Naive thymus-derived CD4-positive, alpha-beta T cell (primary cell): ENCODE measurements around the gene NDUFS2. TPM values are rescaled to one million over a fixed set of nuclear protein-coding genes. Genes with fewer than 3 reads are reported as not detected.

ENCODE experiments used
- ATAC-seq: fragments of 150-1000 bp; cut with Tn5 transposase; 2 replicates; pipeline ENCODE4 v1.10.0; 2021; ENCODE audit warnings: mild to moderate bottlenecking, moderate library complexity
- CTCF ChIA-PET: fragments of 350-600 bp; sonication (Branson Sonifier 250); formaldehyde crosslinking; loops from one replicate; lab custom pipeline; 2021; ENCODE audit warnings: antibody characterized with exemption; lab: Charles Lee
- POLR2A ChIA-PET: fragments of 350-600 bp; sonication (Branson Sonifier 250); formaldehyde crosslinking; loops from one replicate; lab custom pipeline; 2021; ENCODE audit warnings: antibody characterized with exemption, inconsistent platforms; lab: Charles Lee
- DNase-seq, 9 donors: peaks; one replicate each; pipeline versions ENCODE4 v3.0.0 to v3.0.0-alpha.2; 2020 to 2022; ENCODE audit warnings: mixed read lengths in 1 of 9
- H3K27ac ChIP-seq: one replicate; pipeline ENCODE4 v1.7.0; 2013; ENCODE audit warnings: mild to moderate bottlenecking, low read depth, low read length, moderate library complexity
- H3K27me3 ChIP-seq, 2 donors: one replicate each; pipeline ENCODE4 v1.7.0; 2013; ENCODE audit warnings: low read length in 2 of 2, mild to moderate bottlenecking in 2 of 2, moderate library complexity in 2 of 2; ENCODE audit not compliant: control insufficient read depth in 2 of 2, insufficient read depth in 2 of 2
- H3K36me3 ChIP-seq, 3 experiments: 1 replicate in 2 of 3; 2 replicates in 1 of 3; pipeline ENCODE4 v1.7.0; 2013; ENCODE audit warnings: low read length in 3 of 3, mild to moderate bottlenecking in 3 of 3, moderate library complexity in 1 of 3; ENCODE audit not compliant: insufficient read depth in 3 of 3, control insufficient read depth in 2 of 3
- H3K4me1 ChIP-seq, 2 donors: one replicate each; pipeline ENCODE4 v1.7.0; 2013; ENCODE audit warnings: low read length in 2 of 2, mild to moderate bottlenecking in 2 of 2, moderate library complexity in 1 of 2; ENCODE audit not compliant: control insufficient read depth in 2 of 2, insufficient read depth in 2 of 2
- H3K4me3 ChIP-seq: 2 replicates; pipeline ENCODE4 v1.7.0; 2013; ENCODE audit warnings: mild to moderate bottlenecking, low read length
- H3K9me3 ChIP-seq, 3 experiments: 1 replicate in 2 of 3; 2 replicates in 1 of 3; pipeline ENCODE4 v1.7.0; 2013; ENCODE audit warnings: low read length in 3 of 3; ENCODE audit not compliant: control insufficient read depth in 2 of 3
- H3K27ac Mint-ChIP-seq, 9 donors: one replicate each; pipeline ENCODE4 v1.8.0; 2020 to 2022; ENCODE audit warnings: mixed read lengths in 9 of 9, mild to moderate bottlenecking in 8 of 9, moderate library complexity in 5 of 9, inconsistent platforms in 2 of 9
- H3K27me3 Mint-ChIP-seq, 5 donors: one replicate each; pipeline ENCODE4 v1.8.0; 2021 to 2022; ENCODE audit warnings: mixed read lengths in 5 of 5, mild to moderate bottlenecking in 1 of 5
- H3K36me3 Mint-ChIP-seq, 5 donors: one replicate each; pipeline ENCODE4 v1.8.0; 2020 to 2022; ENCODE audit warnings: mixed read lengths in 5 of 5, mild to moderate bottlenecking in 3 of 5, inconsistent platforms in 1 of 5
- H3K4me1 Mint-ChIP-seq, 7 donors: one replicate each; pipeline ENCODE4 v1.8.0; 2020 to 2022; ENCODE audit warnings: mixed read lengths in 7 of 7, mild to moderate bottlenecking in 3 of 7, inconsistent platforms in 1 of 7
- H3K4me3 Mint-ChIP-seq, 10 donors: one replicate each; pipeline ENCODE4 v1.8.0; 2020 to 2022; ENCODE audit warnings: mild to moderate bottlenecking in 10 of 10, mixed read lengths in 10 of 10, moderate library complexity in 6 of 10, inconsistent platforms in 2 of 10
- H3K9me3 Mint-ChIP-seq, 11 donors: one replicate each; pipeline ENCODE4 v1.8.0; 2020 to 2022; ENCODE audit warnings: mixed read lengths in 11 of 11, mild to moderate bottlenecking in 4 of 11, inconsistent platforms in 1 of 11, moderate library complexity in 1 of 11
- intact Hi-C, 2 donors: fragments of 100-400 bp; cut with micrococcal nuclease; formaldehyde crosslinking; loops; one replicate each; pipeline ENCODE4 v1.15.1; 2023
- microRNA-seq: library from miRNA; unstranded; fragments of <30 nt; microRNA quantifications from one replicate; pipeline ENCODE4 v1.2.0, GENCODE V29; 2022; ENCODE audit warnings: borderline microRNAs expressed
- polyA plus RNA-seq, 2 donors: library from polyadenylated mRNA; unstranded; fragments of 300-500 nt; fragmentation: Illumina TruSeq; gene quantifications; one replicate each; pipeline ENCODE4 v1.2.3, GENCODE V29; 2021
- total RNA-seq, 6 experiments: library from RNA in 5 of 6; stranded (reverse) in 5 of 6; gene quantifications; 1 replicate in 5 of 6; 2 replicates in 1 of 6; pipeline ENCODE4 v1.2.3 and lab custom pipeline; 2021 to 2026

NDUFS2 gene
- total and polyA plus RNA-seq, 7 experiments from 2014 or later, result 64.1 to 131 (median 94.6) TPM

DNA sequence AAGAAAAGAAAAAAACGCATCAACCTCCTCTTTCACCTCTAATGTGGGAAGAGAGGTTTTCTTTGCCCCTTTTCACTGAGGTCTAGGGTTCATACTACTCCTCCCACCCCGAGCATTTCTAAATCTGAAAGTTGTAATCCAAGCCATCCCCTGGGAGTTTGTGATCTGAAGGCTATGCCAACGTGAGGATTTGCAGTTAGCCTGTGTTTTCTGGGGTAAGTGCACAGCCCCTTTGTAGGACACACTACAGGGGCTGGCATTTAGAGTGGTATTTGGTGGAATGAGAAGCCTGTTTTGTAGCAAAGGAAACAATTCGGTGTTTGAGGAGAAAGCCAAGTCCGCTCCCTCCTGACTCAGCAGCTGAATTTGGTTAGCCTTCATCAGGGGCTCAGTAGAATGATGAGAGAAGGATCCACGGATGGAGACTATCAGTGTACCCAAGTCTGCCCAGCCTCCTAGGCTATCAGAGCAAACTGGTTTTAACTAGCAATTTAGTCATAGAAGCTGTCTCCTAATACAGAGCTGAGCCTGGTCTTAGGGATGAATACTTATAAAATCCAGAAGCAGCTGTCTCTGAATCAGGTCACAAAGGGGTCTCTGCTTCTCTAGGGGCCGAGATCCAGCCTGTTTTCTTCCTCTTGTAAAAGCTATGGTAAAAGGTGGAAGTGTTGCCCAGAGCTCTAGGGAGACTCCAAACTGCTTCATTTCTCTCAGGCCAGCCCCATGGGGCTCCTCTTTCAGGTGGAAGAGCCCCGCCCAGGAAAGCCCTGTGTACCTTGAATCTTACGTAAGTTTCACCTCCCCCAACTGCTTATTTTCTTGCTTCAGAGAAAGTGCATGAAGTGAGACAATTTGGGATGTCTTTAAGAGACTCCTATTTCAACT is 58.5 kb downstream of the NDUFS2 start:
- Mint-ChIP-seq H3K4me3 (peak overlapping the region in 1 of 10 donors; percentile 3), H3K27me3 (peaks cover 54 to 68% (median 61%) of the 10 kb centered on the region in 5 donors), H3K9me3 (peaks cover 4 to 31% (median 23%) of the 10 kb centered on the region in 11 donors), H3K4me1 (peaks cover 6 to 24% (median 19%) of the 10 kb centered on the region in 7 donors), H3K27ac (no peak overlapping the region), H3K36me3 (peaks cover 8 to 14% (median 12%) of the 10 kb centered on the region in 5 donors)
- intact Hi-C loops, result no loop called here
- ChIA-PET CTCF (interaction anchor here (0.7 to 1.2 kb wide), 2 partner anchors 29 to 30 kb away, joined by 3 read pairs; no protein-coding TSS in a partner anchor), POLR2A (no interaction called here)
- ATAC-seq (no peak), DNase-seq (no peak)
- Histone ChIP-seq H3K36me3 (no peaks in the 10 kb centered on the region), H3K4me1 (peaks cover 0 to 4% of the 10 kb centered on the region in 2 donors), H3K27me3 (peaks cover 0 to 13% of the 10 kb centered on the region in 2 donors), H3K4me3 (no peak overlapping the region), H3K27ac (no peak overlapping the region), H3K9me3 (peaks cover 0 to 10% (median 0%) of the 10 kb centered on the region in 3 experiments)

DNA sequence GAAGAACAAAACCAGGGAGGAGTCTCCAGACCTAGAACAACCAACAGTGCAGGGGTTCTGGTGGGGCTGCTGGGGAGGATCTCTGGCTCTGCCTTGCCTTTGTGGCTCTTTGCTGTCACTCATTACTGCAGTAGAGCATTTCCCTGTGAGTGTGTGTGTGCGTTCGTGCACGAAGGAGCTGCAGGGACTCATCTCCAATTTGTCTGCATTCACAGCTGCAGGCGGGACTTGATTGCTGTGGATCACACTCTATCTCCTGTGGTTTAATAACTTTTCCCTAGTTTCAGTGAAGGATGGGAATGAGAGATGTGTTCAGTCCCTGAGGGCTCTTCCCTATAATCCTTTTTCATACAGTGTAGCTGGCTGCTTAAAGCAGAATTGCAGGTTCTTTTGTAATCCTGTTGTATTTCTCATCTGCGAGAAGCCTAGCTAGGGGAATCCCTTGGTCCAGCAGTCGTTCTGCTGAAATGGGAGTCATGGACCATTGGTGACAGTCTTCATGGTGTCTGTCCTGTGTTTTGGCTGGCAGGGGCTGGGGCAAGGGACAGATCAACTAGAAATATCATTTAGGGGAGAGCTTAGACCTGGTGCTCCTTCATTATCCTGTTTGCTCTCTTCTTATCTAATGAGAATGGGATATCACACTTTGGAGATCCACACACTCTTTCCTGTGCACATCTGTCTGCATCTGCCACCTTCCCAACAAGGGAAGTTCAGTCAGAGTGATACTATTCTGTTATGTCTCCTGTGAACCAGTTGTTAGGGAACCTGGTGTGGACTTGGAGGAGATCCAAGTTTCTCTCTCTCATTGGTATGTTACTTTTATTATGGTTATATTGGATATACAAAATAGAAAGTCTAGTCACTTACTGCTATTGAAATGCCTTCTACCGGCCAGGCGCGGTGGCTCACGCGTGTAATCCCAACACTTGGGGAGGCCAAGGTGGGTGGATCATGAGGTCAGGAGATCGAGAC is 59.4 kb downstream of the NDUFS2 start:
- Histone ChIP-seq H3K36me3 (no peaks in the 10 kb centered on the region), H3K9me3 (peaks cover 0 to 10% (median 0%) of the 10 kb centered on the region in 3 experiments), H3K27ac (no peak overlapping the region), H3K27me3 (peaks cover 0 to 13% of the 10 kb centered on the region in 2 donors), H3K4me1 (peaks cover 0 to 4% of the 10 kb centered on the region in 2 donors), H3K4me3 (no peak overlapping the region)
- ChIA-PET CTCF (no interaction called here), POLR2A (no interaction called here)
- Mint-ChIP-seq H3K4me3 (no peak overlapping the region), H3K4me1 (peaks cover 6 to 24% (median 19%) of the 10 kb centered on the region in 7 donors), H3K27ac (no peak overlapping the region), H3K27me3 (peaks cover 57 to 64% (median 59%) of the 10 kb centered on the region in 5 donors), H3K9me3 (peaks cover 0 to 22% (median 18%) of the 10 kb centered on the region in 11 donors), H3K36me3 (peaks cover 6 to 14% (median 10%) of the 10 kb centered on the region in 5 donors)
- ATAC-seq (no peak), DNase-seq (no peak)
- intact Hi-C loops, result no loop called here

Small RNA genes within 50 kb of the gene (microRNA-seq; reads per million reads assigned to microRNA genes)
- gene MIR5187, result not detected

Other genes with a start within 250 kb of the NDUFS2 start
- not detected for gene ITLN2, start 247.6 kb upstream of the NDUFS2 start, total RNA-seq
- gene ITLN2, start 247.6 kb upstream of the NDUFS2 start, polyA plus RNA-seq, result not detected
- 10 to 100 TPM; 11.3 to 23.7 (median 16.5) TPM for gene F11R, start 181.2 kb upstream of the NDUFS2 start, total RNA-seq
- gene F11R, start 181.2 kb upstream of the NDUFS2 start, polyA plus RNA-seq, result 10 to 100 TPM; 12.7 to 14.4 TPM
- gene TSTD1, start 163.4 kb upstream of the NDUFS2 start, total RNA-seq, result 10 to 100 TPM; 49.8 to 84.0 (median 58.2) TPM
- gene TSTD1, start 163.4 kb upstream of the NDUFS2 start, polyA plus RNA-seq, result 100 to 1,000 TPM; 349 to 494 TPM
- gene USF1, start 156.4 kb upstream of the NDUFS2 start, total RNA-seq, result 100 to 1,000 TPM in 1 of 5 experiments, 10 to 100 TPM in 4; 71.6 to 115 (median 91.7) TPM
- gene USF1, start 156.4 kb upstream of the NDUFS2 start, polyA plus RNA-seq, result 1 to 10 TPM; 3.9 to 5.5 TPM
- 100 to 1,000 TPM; 152 to 291 (median 235) TPM for gene ARHGAP30, start 132.5 kb upstream of the NDUFS2 start, total RNA-seq
- gene ARHGAP30, start 132.5 kb upstream of the NDUFS2 start, polyA plus RNA-seq, result 100 to 1,000 TPM; 128 to 258 TPM
- gene NECTIN4, start 112.8 kb upstream of the NDUFS2 start, total RNA-seq, result not detected
- gene NECTIN4, start 112.8 kb upstream of the NDUFS2 start, polyA plus RNA-seq, result not detected
- 1 to 10 TPM in 1 of 5 experiments, under 1 TPM in 1, not detected in 3; 0.40 to 1.1 TPM for gene KLHDC9, start 104.0 kb upstream of the NDUFS2 start, total RNA-seq
- under 1 TPM in 1 of 2 donors, not detected in 1; 0.74 TPM for gene KLHDC9, start 104.0 kb upstream of the NDUFS2 start, polyA plus RNA-seq
- 10 to 100 TPM; 32.0 to 67.9 (median 34.0) TPM for gene PFDN2, start 84.3 kb upstream of the NDUFS2 start, total RNA-seq
- 10 to 100 TPM; 66.6 to 84.0 TPM for gene PFDN2, start 84.3 kb upstream of the NDUFS2 start, polyA plus RNA-seq
- gene NIT1, start 84.3 kb upstream of the NDUFS2 start, total RNA-seq, result 10 to 100 TPM; 23.3 to 49.6 (median 41.8) TPM
- 10 to 100 TPM; 14.1 to 28.4 TPM for gene NIT1, start 84.3 kb upstream of the NDUFS2 start, polyA plus RNA-seq
- 10 to 100 TPM; 34.3 to 43.0 (median 36.0) TPM for gene DEDD, start 69.7 kb upstream of the NDUFS2 start, total RNA-seq
- 10 to 100 TPM; 34.0 to 48.7 TPM for gene DEDD, start 69.7 kb upstream of the NDUFS2 start, polyA plus RNA-seq
- 100 to 1,000 TPM in 2 of 5 experiments, 10 to 100 TPM in 3; 83.7 to 116 (median 98.9) TPM for gene UFC1, start 48.4 kb upstream of the NDUFS2 start, total RNA-seq
- 100 to 1,000 TPM; 129 to 132 TPM for gene UFC1, start 48.4 kb upstream of the NDUFS2 start, polyA plus RNA-seq
- gene USP21, start 42.9 kb upstream of the NDUFS2 start, total RNA-seq, result 10 to 100 TPM; 36.0 to 66.0 (median 38.6) TPM
- 10 to 100 TPM; 15.2 to 35.0 TPM for gene USP21, start 42.9 kb upstream of the NDUFS2 start, polyA plus RNA-seq
- gene PPOX, start 35.9 kb upstream of the NDUFS2 start, total RNA-seq, result 10 to 100 TPM; 39.7 to 76.2 (median 43.4) TPM
- gene PPOX, start 35.9 kb upstream of the NDUFS2 start, polyA plus RNA-seq, result 10 to 100 TPM; 20.1 to 22.9 TPM
- gene B4GALT3, start 24.9 kb upstream of the NDUFS2 start, total RNA-seq, result 10 to 100 TPM; 40.5 to 83.7 (median 54.3) TPM
- 10 to 100 TPM; 36.2 to 52.5 TPM for gene B4GALT3, start 24.9 kb upstream of the NDUFS2 start, polyA plus RNA-seq
- 1 to 10 TPM in 4 of 5 experiments, under 1 TPM in 1; 0.70 to 3.3 (median 1.6) TPM for gene ADAMTS4, start 3.3 kb upstream of the NDUFS2 start, total RNA-seq
- gene ADAMTS4, start 3.3 kb upstream of the NDUFS2 start, polyA plus RNA-seq, result under 1 TPM; 0.21 to 0.38 TPM
- 100 to 1,000 TPM in 1 of 5 experiments, 10 to 100 TPM in 3, 1 to 10 TPM in 1; 2.6 to 171 (median 14.5) TPM for gene FCER1G, start 12.9 kb downstream of the NDUFS2 start, total RNA-seq
- 1 to 10 TPM; 2.7 to 5.1 TPM for gene FCER1G, start 12.9 kb downstream of the NDUFS2 start, polyA plus RNA-seq
- gene APOA2, start 21.3 kb downstream of the NDUFS2 start, total RNA-seq, result not detected
- not detected for gene APOA2, start 21.3 kb downstream of the NDUFS2 start, polyA plus RNA-seq
- gene TOMM40L, start 23.7 kb downstream of the NDUFS2 start, total RNA-seq, result 10 to 100 TPM in 4 of 5 experiments, 1 to 10 TPM in 1; 8.9 to 24.3 (median 11.8) TPM
- gene TOMM40L, start 23.7 kb downstream of the NDUFS2 start, polyA plus RNA-seq, result 1 to 10 TPM; 6.0 to 6.4 TPM
- not detected for gene NR1I3, start 35.8 kb downstream of the NDUFS2 start, total RNA-seq
- gene NR1I3, start 35.8 kb downstream of the NDUFS2 start, polyA plus RNA-seq, result not detected
- gene PCP4L1, start 56.4 kb downstream of the NDUFS2 start, total RNA-seq, result not detected
- gene PCP4L1, start 56.4 kb downstream of the NDUFS2 start, polyA plus RNA-seq, result under 1 TPM in 1 of 2 donors, not detected in 1; 0.15 TPM
- gene MPZ, start 107.6 kb downstream of the NDUFS2 start, total RNA-seq, result 10 to 100 TPM in 2 of 5 experiments, 1 to 10 TPM in 3; 2.3 to 12.4 (median 6.2) TPM
- gene MPZ, start 107.6 kb downstream of the NDUFS2 start, polyA plus RNA-seq, result not detected
- 100 to 1,000 TPM in 3 of 5 experiments, 10 to 100 TPM in 2; 66.3 to 174 (median 106) TPM for gene SDHC, start 112.0 kb downstream of the NDUFS2 start, total RNA-seq
- gene SDHC, start 112.0 kb downstream of the NDUFS2 start, polyA plus RNA-seq, result 100 to 1,000 TPM; 201 to 274 TPM
- not detected for gene CFAP126, start 165.5 kb downstream of the NDUFS2 start, total RNA-seq
- gene CFAP126, start 165.5 kb downstream of the NDUFS2 start, polyA plus RNA-seq, result not detected